Measurements from ENCODE around the gene MFRP. TPM values are rescaled to one million over a fixed set of nuclear protein-coding genes. Genes with fewer than 3 reads are reported as not detected.

Gene MFRP
- total and polyA plus RNA-seq, 11 donors, result 0.04 TPM; not detected in 10

GRCh38 chr11:119352857-119353260 lies 6.4 kb upstream of the MFRP start:
- Histone ChIP-seq H3K27me3 (peaks cover 0 to 11% (median 0%) of the 10 kb centered on the region in 9 donors), H3K9me3 (no peaks in the 10 kb centered on the region), H3K4me1 (peaks cover 3 to 51% (median 21%) of the 10 kb centered on the region in 12 donors), H3K27ac (peak overlapping the region in 10 of 12 donors; percentile 12 to 76 (median 57)), H3K4me3 (no peak overlapping the region), H3K36me3 (peaks cover 0 to 25% (median 4%) of the 10 kb centered on the region in 9 donors)
- TF ChIP-seq CTCF (IDR thresholded peaks at IDR 0.05) (no peak), POLR2A (IDR thresholded peaks at IDR 0.05) (no peak)
- 8 to 19% (median 18%) methylated on average over 4 of the region's 4 CpGs for WGBS, 4 donors
- DNase-seq (peak; percentile 66 to 85 (median 72)), ATAC-seq (peak; percentile 55 to 73 (median 66))
- intact Hi-C loops (cut with DNase I), result loop anchor here in 3 of 10 donors (10.0 kb wide), 1 partner anchor 122 kb away; no protein-coding TSS in a partner anchor

- intact Hi-C loops (cut with DNase I), result loop anchor here in 3 of 10 donors (10.0 kb wide), 1 partner anchor 124 kb away; no protein-coding TSS in a partner anchor
Observed at GRCh38 chr11:119351232-119351631, 4.7 kb upstream of the MFRP start.

GRCh38 chr11:119350302-119350701 lies 3.8 kb upstream of the MFRP start:
- no peak overlapping the region for H3K27ac ChIP-seq
- H3K4me1 ChIP-seq, result peaks cover 0 to 35% (median 12%) of the 10 kb centered on the region in 12 donors
- H3K27me3 ChIP-seq, result peaks cover 0 to 6% (median 0%) of the 10 kb centered on the region in 9 donors
- H3K9me3 ChIP-seq, result no peaks in the 10 kb centered on the region
- DNase-seq, result no peak
- intact Hi-C loops (cut with DNase I), result loop anchor here in 3 of 10 donors (10.0 kb wide), 1 partner anchor 124 kb away; no protein-coding TSS in a partner anchor
- peaks cover 0 to 7% (median 0%) of the 10 kb centered on the region in 9 donors for H3K36me3 ChIP-seq
- TF ChIP-seq POLR2A (IDR thresholded peaks at IDR 0.05) (no peak), CTCF (IDR thresholded peaks at IDR 0.05) (no peak)
- no peak for ATAC-seq
- H3K4me3 ChIP-seq, result no peak overlapping the region
- WGBS, 4 donors, result 83 to 88% (median 86%) methylated on average over 6 of the region's 6 CpGs

More at GRCh38 chr11:119351232-119351631, 4.7 kb upstream of the MFRP start:
- TF ChIP-seq CTCF (IDR thresholded peaks at IDR 0.05), result no peak
- TF ChIP-seq POLR2A (IDR thresholded peaks at IDR 0.05), result no peak
- H3K27ac ChIP-seq, result no peak overlapping the region
- no peaks in the 10 kb centered on the region for H3K9me3 ChIP-seq
- peaks cover 0 to 11% (median 0%) of the 10 kb centered on the region in 9 donors for H3K27me3 ChIP-seq
- ATAC-seq, result no peak
- H3K4me3 ChIP-seq, result no peak overlapping the region
- H3K4me1 ChIP-seq, result peaks cover 3 to 44% (median 20%) of the 10 kb centered on the region in 12 donors
- H3K36me3 ChIP-seq, result peaks cover 0 to 13% (median 0%) of the 10 kb centered on the region in 9 donors
- DNase-seq, result no peak
- 53 to 100% (median 77%) methylated on average over 1 to 2 of the region's 2 CpGs for WGBS, 4 donors

GRCh38 chr11:119347940-119348605 lies 1.6 kb upstream of the MFRP start:
- intact Hi-C loops (cut with DNase I), result no loop called here
- DNase-seq (no peak), ATAC-seq (no peak)
- H3K4me3 ChIP-seq, result no peak overlapping the region
- 72 to 78% (median 75%) methylated on average over 12 to 16 of the region's 16 CpGs for WGBS, 4 donors
- TF ChIP-seq CTCF (IDR thresholded peaks at IDR 0.05) (no peak), POLR2A (IDR thresholded peaks at IDR 0.05) (no peak)
- no peaks in the 10 kb centered on the region for H3K36me3 ChIP-seq
- peaks cover 0 to 6% (median 0%) of the 10 kb centered on the region in 9 donors for H3K27me3 ChIP-seq
- peaks cover 0 to 24% (median 8%) of the 10 kb centered on the region in 12 donors for H3K4me1 ChIP-seq
- H3K27ac ChIP-seq, result peak overlapping the region in 1 of 12 donors; percentile 31
- H3K9me3 ChIP-seq, result no peaks in the 10 kb centered on the region
